Measurements from ENCODE around the gene MTCH2. TPM values are rescaled to one million over a fixed set of nuclear protein-coding genes. Genes with fewer than 3 reads are reported as not detected.

The MTCH2 gene
- total RNA-seq, 8 experiments from 2014 or later: 55.8 to 97.7 (median 82.2) TPM

DNA sequence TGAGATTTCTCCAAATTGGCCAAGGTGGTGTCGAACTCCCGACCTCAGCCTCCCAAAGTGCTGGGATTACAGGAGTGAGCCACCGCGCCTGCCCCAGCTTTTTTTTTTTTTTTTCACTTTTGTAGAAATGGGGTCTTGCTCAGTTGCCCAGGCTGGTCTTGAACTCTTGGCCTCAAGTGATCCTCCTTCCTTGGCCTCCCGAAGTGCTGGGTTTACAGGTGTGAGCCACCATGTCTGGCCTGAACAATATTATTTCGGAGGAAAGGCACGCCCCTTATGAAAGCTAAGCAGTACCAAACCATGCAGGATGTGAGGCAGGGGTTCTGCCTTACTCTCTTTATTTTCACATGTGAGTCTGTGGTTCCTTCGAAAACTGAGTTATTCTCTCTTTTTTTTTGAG is 16.1 kb downstream of the MTCH2 start:
- 93 to 100% (median 95%) methylated on average over 1 to 8 of the region's 8 CpGs; no CpG with 5 or more reads in 6 of the 10 experiments for WGBS, 10 experiments
- in situ Hi-C loops (cut with MboI; ENCODE audit: low pct_unique_long_range_greater_than_20kb in 2 of 9, low sequenced_read_pairs in 9 of 9, unreplicated experiment in 9 of 9): loop anchor here in 1 of 9 experiments (25.0 kb wide), 1 partner anchor 111 kb away; no protein-coding TSS in a partner anchor
- Histone ChIP-seq H3K4me1 (replicated peaks in 1 of 2) (no peaks in the 10 kb centered on the region), H3K4me3 (no peak overlapping the region), H3K27ac (no peak overlapping the region)
- no peak for ATAC-seq (replicated peaks in 6 of 8)

DNA sequence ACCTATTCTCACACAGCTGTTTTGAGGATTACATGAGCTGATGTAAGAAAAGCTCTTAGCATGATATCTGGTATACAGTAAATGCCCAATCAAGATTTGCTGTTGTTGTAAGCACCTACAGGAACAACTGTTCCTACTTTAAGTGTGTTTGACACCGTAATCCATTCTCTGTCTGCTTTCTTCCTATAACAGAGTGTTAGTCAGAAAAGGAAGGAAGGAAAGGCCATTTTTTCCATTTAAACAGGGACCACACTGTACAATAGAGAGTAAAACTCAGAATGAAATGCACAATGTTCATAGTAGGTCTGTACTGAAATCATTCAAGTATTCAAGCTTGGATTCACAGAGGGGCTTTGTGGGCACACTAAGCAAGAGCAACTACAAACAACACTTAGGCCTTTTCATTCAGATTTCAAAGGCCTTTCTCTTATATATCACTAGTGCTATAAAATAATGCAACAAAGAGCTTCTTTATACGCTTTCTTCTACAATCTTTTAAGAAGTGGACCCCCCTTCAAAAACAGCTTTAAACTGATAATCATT is 21.5 kb downstream of the MTCH2 start:
- Histone ChIP-seq H3K4me3 (no peak overlapping the region), H3K4me1 (replicated peaks in 1 of 2) (no peaks in the 10 kb centered on the region), H3K27ac (no peak overlapping the region)
- in situ Hi-C loops (cut with MboI; ENCODE audit: low pct_unique_long_range_greater_than_20kb in 2 of 9, low sequenced_read_pairs in 9 of 9, unreplicated experiment in 9 of 9): no loop called here
- ATAC-seq (replicated peaks in 6 of 8): no peak
- WGBS, 10 experiments: 82 to 100% (median 94%) methylated on average over 1 to 2 of the region's 2 CpGs; no CpG with 5 or more reads in 1 of the 10 experiments

DNA sequence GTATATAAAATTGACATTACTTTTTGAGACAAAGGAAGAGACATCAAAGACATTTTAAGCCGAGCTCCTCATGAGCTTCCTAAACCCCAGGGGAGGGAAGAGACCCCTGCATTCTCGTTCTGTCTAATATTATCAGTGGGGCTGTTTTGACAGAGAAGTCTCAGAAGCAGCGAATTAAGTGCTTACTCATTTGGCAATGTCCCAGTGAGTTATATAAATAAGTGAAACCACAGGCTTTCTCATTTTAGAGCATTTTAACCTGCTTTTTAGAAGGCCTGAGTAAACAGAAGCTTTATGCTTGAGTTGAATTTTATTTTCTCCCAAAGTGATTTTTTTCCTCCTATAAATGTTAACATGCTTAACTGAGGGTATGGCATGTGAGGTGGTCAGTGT is 24.9 kb downstream of the MTCH2 start:
- ATAC-seq (replicated peaks in 6 of 8): peak in 1 of 8 experiments; percentile 29
- 29 to 89% (median 70%) methylated on average over 2 to 3 of the region's 3 CpGs; no CpG with 5 or more reads in 1 of the 10 experiments for WGBS, 10 experiments
- Histone ChIP-seq H3K27ac (no peak overlapping the region), H3K4me3 (no peak overlapping the region), H3K4me1 (replicated peaks in 1 of 2) (no peaks in the 10 kb centered on the region)
- in situ Hi-C loops (cut with MboI; ENCODE audit: low pct_unique_long_range_greater_than_20kb in 2 of 9, low sequenced_read_pairs in 9 of 9, unreplicated experiment in 9 of 9): no loop called here

DNA sequence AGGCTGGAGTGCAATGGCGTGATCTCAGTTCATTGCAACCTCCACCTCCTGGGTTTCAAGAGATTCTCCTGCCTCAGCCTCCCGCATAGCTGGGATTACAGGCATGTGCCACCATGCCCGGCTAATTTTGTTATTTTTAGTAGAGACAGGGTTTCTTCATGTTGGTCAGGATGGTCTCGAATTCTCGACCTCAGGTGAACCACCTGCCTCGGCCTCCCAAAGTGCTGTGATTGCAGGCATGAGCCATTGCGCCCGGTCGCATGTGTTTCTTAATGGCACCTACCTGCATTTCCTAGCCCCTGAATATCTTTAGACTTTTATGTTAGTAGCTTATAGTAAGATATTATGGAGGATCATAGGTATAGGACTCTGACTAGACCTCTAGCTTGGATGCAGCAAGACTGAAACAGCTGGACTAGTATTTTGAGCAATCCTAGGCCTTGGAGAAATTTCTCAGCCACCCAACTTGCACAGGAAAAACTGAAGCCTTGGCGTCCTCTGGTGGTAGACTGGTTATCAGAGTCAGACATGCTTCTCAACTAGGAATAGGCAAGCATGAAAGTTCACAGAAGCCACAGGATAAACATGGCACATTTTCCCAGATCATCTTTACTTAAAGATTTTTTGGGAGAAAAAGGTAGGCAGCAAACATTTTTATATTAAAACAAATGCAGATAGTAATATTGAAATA is 25.5 kb downstream of the MTCH2 start:
- H3K4me3 ChIP-seq: no peak overlapping the region
- no peaks in the 10 kb centered on the region for H3K4me1 ChIP-seq (replicated peaks in 1 of 2)
- WGBS, 10 experiments: 0 to 100% (median 78%) methylated on average over 1 to 7 of the region's 10 CpGs
- H3K27ac ChIP-seq: no peak overlapping the region
- ATAC-seq (replicated peaks in 6 of 8): peak; percentile 48 to 89 (median 77)
- in situ Hi-C loops (cut with MboI; ENCODE audit: low pct_unique_long_range_greater_than_20kb in 2 of 9, low sequenced_read_pairs in 9 of 9, unreplicated experiment in 9 of 9): no loop called here

DNA sequence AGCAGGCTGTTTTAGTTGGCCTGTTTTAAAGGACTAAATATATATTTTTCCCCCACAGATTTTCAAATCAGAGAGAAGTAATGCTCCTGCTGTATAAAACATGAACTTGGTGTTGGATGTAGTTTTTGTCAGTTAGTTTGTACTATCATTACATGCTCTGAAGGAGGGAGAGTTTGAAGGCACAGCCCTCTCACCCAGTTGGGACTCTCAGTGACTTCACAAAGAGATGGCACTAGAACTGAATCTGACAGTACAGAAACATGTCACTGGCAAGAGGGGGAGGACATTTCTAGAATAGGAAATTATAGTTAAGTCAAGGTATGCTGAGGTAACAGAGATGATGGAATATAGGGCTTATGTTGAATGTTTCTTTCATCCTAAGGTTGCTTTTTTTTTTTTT is 27.1 kb downstream of the MTCH2 start:
- Histone ChIP-seq H3K4me3 (no peak overlapping the region), H3K27ac (no peak overlapping the region), H3K4me1 (replicated peaks in 1 of 2) (no peaks in the 10 kb centered on the region)
- no peak for ATAC-seq (replicated peaks in 6 of 8)
- in situ Hi-C loops (cut with MboI; ENCODE audit: low pct_unique_long_range_greater_than_20kb in 2 of 9, low sequenced_read_pairs in 9 of 9, unreplicated experiment in 9 of 9): no loop called here

DNA sequence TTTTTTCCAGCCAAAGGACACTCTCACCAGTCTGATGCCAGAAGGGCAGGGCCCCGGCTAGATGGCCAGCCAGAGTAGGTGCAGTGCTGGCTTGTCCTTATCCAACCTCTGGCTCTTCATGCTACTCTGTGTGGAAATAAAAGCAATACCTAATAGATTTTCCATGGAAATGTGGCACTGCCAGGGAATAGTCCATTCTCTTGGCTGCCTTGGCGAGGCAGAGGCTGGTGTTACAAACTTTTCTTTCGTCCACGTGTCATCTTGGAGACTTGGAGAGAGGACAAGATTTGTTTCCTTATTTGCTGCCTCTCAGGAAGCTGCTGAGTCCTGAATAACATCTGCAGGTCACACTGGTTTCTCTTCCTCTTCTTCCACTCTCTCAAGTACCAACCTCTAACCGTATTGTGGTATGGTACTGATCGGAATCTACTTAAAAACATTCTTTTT is 31.0 kb downstream of the MTCH2 start:
- in situ Hi-C loops (cut with MboI; ENCODE audit: low pct_unique_long_range_greater_than_20kb in 2 of 9, low sequenced_read_pairs in 9 of 9, unreplicated experiment in 9 of 9): no loop called here
- no peak for ATAC-seq (replicated peaks in 6 of 8)
- H3K27ac ChIP-seq: no peak overlapping the region
- H3K4me3 ChIP-seq: no peak overlapping the region
- H3K4me1 ChIP-seq (replicated peaks in 1 of 2): no peaks in the 10 kb centered on the region
- 7 to 100% (median 83%) methylated on average over 1 to 6 of the region's 6 CpGs for WGBS, 10 experiments

DNA sequence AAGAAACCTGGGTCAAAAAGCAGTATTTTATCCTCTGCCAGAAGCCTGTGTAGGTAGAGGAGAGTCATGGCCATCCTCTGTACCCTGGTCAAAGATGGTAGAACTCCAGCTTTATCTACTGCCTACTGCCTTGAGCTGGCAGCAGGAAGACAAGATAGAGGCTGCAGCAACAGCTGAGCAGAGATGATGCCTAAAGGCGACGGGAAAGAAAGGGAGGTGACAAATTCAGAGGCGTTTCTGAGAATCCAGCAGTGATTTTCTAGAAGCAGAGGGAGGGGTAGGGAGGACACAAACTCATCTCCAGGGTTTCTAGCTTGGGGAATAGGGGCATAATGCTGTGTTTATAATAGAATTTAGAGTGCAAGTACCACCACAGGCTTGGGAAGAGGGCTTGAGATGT is 32.7 kb downstream of the MTCH2 start:
- ATAC-seq (replicated peaks in 6 of 8): peak in 3 of 8 experiments; percentile 29 to 76 (median 64)
- in situ Hi-C loops (cut with MboI; ENCODE audit: low pct_unique_long_range_greater_than_20kb in 2 of 9, low sequenced_read_pairs in 9 of 9, unreplicated experiment in 9 of 9): no loop called here
- H3K4me3 ChIP-seq: no peak overlapping the region
- 0 to 87% (median 30%) methylated on average over 1 to 3 of the region's 3 CpGs; no CpG with 5 or more reads in 5 of the 10 experiments for WGBS, 10 experiments
- H3K27ac ChIP-seq: no peak overlapping the region
- no peaks in the 10 kb centered on the region for H3K4me1 ChIP-seq (replicated peaks in 1 of 2)

DNA sequence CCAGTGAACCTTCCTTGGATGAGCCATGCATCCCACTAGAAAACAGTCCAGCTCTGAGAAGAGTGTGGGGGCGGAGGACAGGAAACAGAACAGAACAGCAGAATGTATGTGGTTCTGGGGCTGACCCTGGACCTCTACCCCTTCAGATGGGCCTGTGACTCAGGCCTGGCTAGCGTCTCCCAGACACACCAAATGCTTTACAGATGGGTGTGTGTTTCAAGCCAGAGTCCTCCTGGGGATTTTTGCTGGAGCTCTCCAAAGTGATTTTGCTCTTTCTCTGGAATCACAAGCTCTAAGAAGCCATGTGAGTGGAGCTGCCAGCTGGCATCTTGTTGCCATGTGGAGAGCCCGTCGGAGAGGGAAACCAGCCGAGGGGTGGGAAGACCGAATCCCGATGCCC is 35.0 kb downstream of the MTCH2 start:
- no peaks in the 10 kb centered on the region for H3K4me1 ChIP-seq (replicated peaks in 1 of 2)
- no peak overlapping the region for H3K27ac ChIP-seq
- ATAC-seq (replicated peaks in 6 of 8): peak; percentile 31 to 69 (median 48)
- WGBS, 10 experiments: 0 to 100% (median 100%) methylated on average over 1 to 7 of the region's 7 CpGs; no CpG with 5 or more reads in 3 of the 10 experiments
- in situ Hi-C loops (cut with MboI; ENCODE audit: low pct_unique_long_range_greater_than_20kb in 2 of 9, low sequenced_read_pairs in 9 of 9, unreplicated experiment in 9 of 9): no loop called here
- H3K4me3 ChIP-seq: no peak overlapping the region

DNA sequence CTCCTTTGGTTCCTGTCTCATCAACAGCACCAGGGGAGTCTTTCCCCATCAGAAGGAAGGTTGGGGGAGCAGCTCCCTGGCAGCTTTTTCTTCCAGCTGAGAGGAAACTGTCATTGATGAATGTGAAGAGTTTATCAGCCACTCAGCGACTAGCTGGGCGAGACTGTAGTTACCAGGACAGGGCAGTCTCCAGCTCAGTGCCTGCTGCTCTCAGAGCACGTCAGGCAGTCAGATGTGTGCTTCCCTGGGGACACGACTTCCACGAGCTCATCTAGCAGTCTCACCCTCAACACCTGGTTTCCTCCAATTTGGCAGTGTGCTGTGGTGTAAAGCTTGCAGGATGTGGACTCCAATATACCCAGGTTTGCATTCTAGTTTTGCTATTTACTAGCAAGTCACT is 35.6 kb downstream of the MTCH2 start:
- ATAC-seq (replicated peaks in 6 of 8): peak; percentile 8 to 87 (median 64)
- WGBS, 10 experiments: 0 to 42% (median 22%) methylated on average over 1 to 3 of the region's 5 CpGs; no CpG with 5 or more reads in 6 of the 10 experiments
- H3K27ac ChIP-seq: no peak overlapping the region
- in situ Hi-C loops (cut with MboI; ENCODE audit: low pct_unique_long_range_greater_than_20kb in 2 of 9, low sequenced_read_pairs in 9 of 9, unreplicated experiment in 9 of 9): no loop called here
- no peak overlapping the region for H3K4me3 ChIP-seq
- no peaks in the 10 kb centered on the region for H3K4me1 ChIP-seq (replicated peaks in 1 of 2)

DNA sequence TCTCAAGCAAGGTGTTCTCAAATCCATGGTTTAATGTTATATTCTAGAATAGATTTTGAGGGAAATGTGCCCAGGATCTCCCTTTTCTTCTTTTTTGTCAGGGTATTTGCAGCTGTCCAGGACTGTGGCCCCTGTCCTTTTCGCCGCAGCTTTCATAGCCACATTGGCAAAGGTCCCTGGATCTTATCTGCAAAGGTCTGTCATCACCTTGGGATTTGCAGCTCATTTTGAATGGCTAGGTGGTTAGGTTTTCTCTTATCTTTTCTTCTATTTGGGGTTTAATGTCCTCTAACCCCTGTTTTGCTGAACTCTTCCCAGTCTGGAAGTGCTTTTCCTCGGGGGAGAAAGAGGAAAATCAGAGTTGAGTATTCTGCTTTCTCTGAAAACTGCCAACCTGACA is 36.4 kb downstream of the MTCH2 start:
- in situ Hi-C loops (cut with MboI; ENCODE audit: low pct_unique_long_range_greater_than_20kb in 2 of 9, low sequenced_read_pairs in 9 of 9, unreplicated experiment in 9 of 9): no loop called here
- Histone ChIP-seq H3K27ac (no peak overlapping the region), H3K4me3 (no peak overlapping the region), H3K4me1 (replicated peaks in 1 of 2) (no peaks in the 10 kb centered on the region)
- ATAC-seq (replicated peaks in 6 of 8): no peak
- WGBS, 10 experiments: 50 to 100% (median 76%) methylated on average over 1 to 3 of the region's 3 CpGs

DNA sequence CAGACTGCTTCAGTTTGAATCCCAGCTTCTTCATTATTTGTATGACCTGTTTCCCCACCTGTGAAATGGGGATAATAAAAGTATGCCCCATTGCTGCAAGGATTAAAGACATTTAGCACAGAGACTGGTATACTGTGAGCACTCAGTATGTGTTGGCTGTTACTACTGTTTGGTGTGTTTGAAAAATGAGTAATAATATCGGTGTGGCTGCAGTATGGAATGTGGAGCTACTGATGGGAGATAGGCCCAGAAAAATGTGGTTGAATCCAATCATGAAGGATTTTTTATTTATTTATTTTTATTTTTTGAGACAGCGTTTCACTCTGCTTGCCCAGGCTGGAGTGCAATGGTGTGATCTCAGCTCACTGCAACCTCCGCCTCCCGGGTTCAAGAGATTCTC is 39.1 kb downstream of the MTCH2 start:
- H3K4me1 ChIP-seq (replicated peaks in 1 of 2): peaks cover 15 to 19% of the 10 kb centered on the region in 2 donors
- 75 to 100% (median 98%) methylated on average over 1 to 4 of the region's 4 CpGs; no CpG with 5 or more reads in 4 of the 10 experiments for WGBS, 10 experiments
- in situ Hi-C loops (cut with MboI; ENCODE audit: low pct_unique_long_range_greater_than_20kb in 2 of 9, low sequenced_read_pairs in 9 of 9, unreplicated experiment in 9 of 9): no loop called here
- H3K4me3 ChIP-seq: no peak overlapping the region
- ATAC-seq (replicated peaks in 6 of 8): no peak
- no peak overlapping the region for H3K27ac ChIP-seq

DNA sequence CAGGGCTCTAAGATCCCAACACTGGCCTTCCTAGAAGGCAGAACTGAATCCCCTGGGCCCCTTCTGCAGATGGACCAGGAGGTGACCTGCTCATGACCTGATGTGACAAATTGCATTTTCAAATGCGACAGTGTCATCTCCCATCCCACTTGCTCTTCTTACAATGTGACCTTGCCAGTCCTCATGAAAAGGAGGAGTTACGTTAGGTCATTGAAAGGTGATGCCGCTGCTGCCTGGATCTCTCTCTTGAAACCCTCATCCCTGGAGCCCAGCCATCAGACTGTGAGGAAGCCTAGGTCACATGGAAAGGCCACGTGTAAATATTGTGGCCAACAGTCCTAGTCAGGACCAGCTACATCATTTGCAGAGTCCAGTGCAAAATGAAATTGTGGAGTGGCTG is 42.5 kb downstream of the MTCH2 start:
- Histone ChIP-seq H3K4me1 (replicated peaks in 1 of 2) (peaks cover 19% of the 10 kb centered on the region in 2 donors), H3K27ac (peak overlapping the region; percentile 35 to 79), H3K4me3 (no peak overlapping the region)
- 17 to 80% (median 70%) methylated on average over 1 to 4 of the region's 4 CpGs; no CpG with 5 or more reads in 3 of the 10 experiments for WGBS, 10 experiments
- in situ Hi-C loops (cut with MboI; ENCODE audit: low pct_unique_long_range_greater_than_20kb in 2 of 9, low sequenced_read_pairs in 9 of 9, unreplicated experiment in 9 of 9): no loop called here
- ATAC-seq (replicated peaks in 6 of 8): peak in 4 of 8 experiments; percentile 50 to 87 (median 68)

DNA sequence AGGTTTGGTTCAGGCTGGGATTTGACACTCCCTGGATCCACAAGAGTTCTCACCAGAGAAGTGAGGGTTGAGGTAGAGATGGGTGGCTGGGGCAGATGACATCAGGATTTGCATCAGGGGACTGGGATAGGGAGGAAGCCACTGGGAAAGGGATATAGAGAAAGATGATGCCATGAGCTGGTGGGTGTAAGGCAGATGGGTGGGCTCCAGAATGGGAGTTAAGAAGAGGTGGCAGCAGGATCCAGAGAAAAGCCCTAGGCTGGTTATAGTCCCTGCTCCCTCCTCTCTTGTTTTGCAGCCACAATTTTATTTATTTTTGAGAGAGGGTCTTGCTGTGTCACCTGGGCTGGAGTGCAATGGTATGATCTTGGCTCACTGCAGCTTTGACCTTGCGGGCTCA is 46.4 kb downstream of the MTCH2 start:
- Histone ChIP-seq H3K4me3 (no peak overlapping the region), H3K4me1 (replicated peaks in 1 of 2) (peaks cover 25 to 32% of the 10 kb centered on the region in 2 donors), H3K27ac (no peak overlapping the region)
- in situ Hi-C loops (cut with MboI; ENCODE audit: low pct_unique_long_range_greater_than_20kb in 2 of 9, low sequenced_read_pairs in 9 of 9, unreplicated experiment in 9 of 9): no loop called here
- WGBS, 10 experiments: 83 to 100% (median 100%) methylated on average over 1 of the region's 1 CpG; no CpG with 5 or more reads in 6 of the 10 experiments
- no peak for ATAC-seq (replicated peaks in 6 of 8)

Measured in motor neuron (in vitro differentiated cells).